Upper lobe of left lung (tissue), 4 donors: ENCODE measurements around the gene DSTYK.

Experiments used
- CTCF ChIP-seq, 6 experiments: fragments of 450-650 bp in 4 of 6; fragments of 200-600 bp in 2 of 6; sonication (generic) in 2 of 6; IDR thresholded peaks; one replicate each; pipeline ENCODE4 v1.5.1; 2016 to 2019; ENCODE audit warnings: antibody characterized with exemption in 6 of 6
- EP300 ChIP-seq, 4 donors: sonication (generic); formaldehyde crosslinking; IDR thresholded peaks; one replicate each; pipeline ENCODE4 v1.5.1; 2017; ENCODE audit warnings: antibody characterized with exemption in 4 of 4, control low read depth in 2 of 4
- POLR2A ChIP-seq, 4 donors: fragments of 450-650 bp; IDR thresholded peaks; one replicate each; pipeline ENCODE4 v1.5.1; 2016 to 2017; ENCODE audit warnings: antibody characterized with exemption in 4 of 4, mild to moderate bottlenecking in 2 of 4
- POLR2AphosphoS5 ChIP-seq, 2 donors: sonication (generic); formaldehyde crosslinking; IDR thresholded peaks; one replicate each; pipeline ENCODE4 v1.5.1; 2017; ENCODE audit warnings: antibody characterized with exemption in 2 of 2

- TF ChIP-seq POLR2AphosphoS5 (IDR thresholded peaks at IDR 0.05) (no peak), CTCF (IDR thresholded peaks at IDR 0.05) (no peak), EP300 (IDR thresholded peaks at IDR 0.05) (no peak), POLR2A (IDR thresholded peaks at IDR 0.05) (no peak)
Observed at GRCh38 chr1:205245096-205245495, 33.6 kb upstream of the DSTYK start.
